Measurements from ENCODE around the gene HSPH1.

DNA sequence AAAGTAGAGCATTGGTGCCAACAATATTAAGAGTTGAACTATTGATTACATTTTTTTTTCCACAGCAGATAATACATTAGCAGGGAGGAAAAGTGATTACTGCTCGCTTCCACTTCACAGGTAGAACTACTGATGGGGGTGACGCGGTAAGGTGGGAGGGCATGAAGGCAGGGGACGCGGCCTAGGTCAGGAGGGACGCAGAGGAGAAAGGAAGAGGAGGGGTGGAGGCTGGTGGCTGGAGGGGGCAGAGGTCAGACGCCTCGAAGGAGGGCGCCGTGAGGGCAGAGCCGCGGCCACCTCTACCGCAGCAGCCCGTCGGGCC, 37.8 kb upstream of the HSPH1 start:
- TF ChIP-seq, protein P1, sequence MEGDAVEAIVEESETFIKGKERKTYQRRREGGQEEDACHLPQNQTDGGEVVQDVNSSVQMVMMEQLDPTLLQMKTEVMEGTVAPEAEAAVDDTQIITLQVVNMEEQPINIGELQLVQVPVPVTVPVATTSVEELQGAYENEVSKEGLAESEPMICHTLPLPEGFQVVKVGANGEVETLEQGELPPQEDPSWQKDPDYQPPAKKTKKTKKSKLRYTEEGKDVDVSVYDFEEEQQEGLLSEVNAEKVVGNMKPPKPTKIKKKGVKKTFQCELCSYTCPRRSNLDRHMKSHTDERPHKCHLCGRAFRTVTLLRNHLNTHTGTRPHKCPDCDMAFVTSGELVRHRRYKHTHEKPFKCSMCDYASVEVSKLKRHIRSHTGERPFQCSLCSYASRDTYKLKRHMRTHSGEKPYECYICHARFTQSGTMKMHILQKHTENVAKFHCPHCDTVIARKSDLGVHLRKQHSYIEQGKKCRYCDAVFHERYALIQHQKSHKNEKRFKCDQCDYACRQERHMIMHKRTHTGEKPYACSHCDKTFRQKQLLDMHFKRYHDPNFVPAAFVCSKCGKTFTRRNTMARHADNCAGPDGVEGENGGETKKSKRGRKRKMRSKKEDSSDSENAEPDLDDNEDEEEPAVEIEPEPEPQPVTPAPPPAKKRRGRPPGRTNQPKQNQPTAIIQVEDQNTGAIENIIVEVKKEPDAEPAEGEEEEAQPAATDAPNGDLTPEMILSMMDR (conservative IDR thresholded peaks at IDR 0.05; ENCODE audit: low read depth, low read length): no peak
- TF ChIP-seq EZH2 (IDR thresholded peaks at IDR 0.05; ENCODE audit: borderline replicate concordance, low read depth, low read length, poor library complexity, severe bottlenecking): no peak
